HG03442 (cell line): ENCODE results near the gene ZXDA.
A peak's percentile ranks its signal among the peaks of the same experiment; 100 is the strongest.
"Not testable (repeated sequence)": the region's sequence is repeated elsewhere in the genome, so short reads cannot be mapped to it uniquely, and the experiment has no call there.

Source experiments
- ATAC-seq: cut with Tn5 transposase; IDR thresholded peaks from one replicate; pipeline ENCODE4 v1.9.1; 2021; ENCODE audit warnings: mild to moderate bottlenecking, moderate library complexity; ENCODE audit not compliant: unreplicated experiment

ZXDA gene, protein sequence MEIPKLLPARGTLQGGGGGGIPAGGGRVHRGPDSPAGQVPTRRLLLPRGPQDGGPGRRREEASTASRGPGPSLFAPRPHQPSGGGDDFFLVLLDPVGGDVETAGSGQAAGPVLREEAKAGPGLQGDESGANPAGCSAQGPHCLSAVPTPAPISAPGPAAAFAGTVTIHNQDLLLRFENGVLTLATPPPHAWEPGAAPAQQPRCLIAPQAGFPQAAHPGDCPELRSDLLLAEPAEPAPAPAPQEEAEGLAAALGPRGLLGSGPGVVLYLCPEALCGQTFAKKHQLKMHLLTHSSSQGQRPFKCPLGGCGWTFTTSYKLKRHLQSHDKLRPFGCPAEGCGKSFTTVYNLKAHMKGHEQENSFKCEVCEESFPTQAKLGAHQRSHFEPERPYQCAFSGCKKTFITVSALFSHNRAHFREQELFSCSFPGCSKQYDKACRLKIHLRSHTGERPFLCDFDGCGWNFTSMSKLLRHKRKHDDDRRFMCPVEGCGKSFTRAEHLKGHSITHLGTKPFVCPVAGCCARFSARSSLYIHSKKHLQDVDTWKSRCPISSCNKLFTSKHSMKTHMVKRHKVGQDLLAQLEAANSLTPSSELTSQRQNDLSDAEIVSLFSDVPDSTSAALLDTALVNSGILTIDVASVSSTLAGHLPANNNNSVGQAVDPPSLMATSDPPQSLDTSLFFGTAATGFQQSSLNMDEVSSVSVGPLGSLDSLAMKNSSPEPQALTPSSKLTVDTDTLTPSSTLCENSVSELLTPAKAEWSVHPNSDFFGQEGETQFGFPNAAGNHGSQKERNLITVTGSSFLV

GRCh38 chrX:57910287-57910912 lies at the start of gene ZXDA:
TSS of gene ZXDA (minus strand) at chrX:57910458. CDS start at chrX:57910420, 38 bp downstream.
- ATAC-seq = peak; percentile 61

GRCh38 chrX:57952320-57952678 lies 42.0 kb upstream of the ZXDA start:
- ATAC-seq = no peak

GRCh38 chrX:57951666-57952319 lies 41.5 kb upstream of the ZXDA start:
- ATAC-seq = no peak

DNA sequence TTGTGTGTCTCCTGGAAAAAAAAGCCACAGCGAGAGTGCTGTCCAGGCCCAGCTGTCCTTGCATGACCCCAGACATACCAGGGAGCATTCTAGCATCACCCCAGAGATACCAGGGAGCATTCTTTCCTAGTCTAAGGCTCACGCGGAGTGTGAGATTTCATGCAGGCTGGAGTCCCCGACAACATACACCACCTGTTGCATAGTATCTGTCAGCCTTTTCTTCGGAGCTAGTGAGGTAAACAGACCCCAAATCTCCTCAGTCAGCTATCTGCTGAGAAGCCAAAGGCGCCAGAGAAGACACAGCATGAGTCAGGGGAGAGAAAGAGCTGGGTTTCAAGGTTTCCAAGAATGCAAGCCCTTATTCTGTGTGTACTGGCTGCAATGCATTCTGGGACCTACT lies 23.1 kb upstream of the ZXDA start:
- no peak for ATAC-seq

GRCh38 chrX:57932266-57932665 lies 22.0 kb upstream of the ZXDA start:
- ATAC-seq = no peak

DNA sequence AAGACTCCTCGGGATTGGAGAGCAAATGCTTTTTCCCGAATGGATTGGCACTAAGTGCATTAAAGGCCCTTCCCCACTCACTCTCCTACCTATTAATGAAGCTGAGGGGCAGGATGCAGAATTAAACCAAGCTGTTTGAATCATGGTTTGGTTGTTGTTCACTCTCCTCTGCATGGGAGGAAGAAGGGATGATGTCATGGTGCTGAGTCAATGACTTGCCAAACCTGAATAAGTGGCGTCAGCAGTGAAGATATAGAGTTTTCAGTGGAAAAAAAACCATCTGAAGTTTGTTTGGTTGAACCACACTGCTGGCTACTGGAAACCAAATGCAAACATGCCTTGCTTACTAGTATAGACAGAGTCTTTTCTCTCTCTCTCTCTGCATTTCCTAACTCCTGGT lies 19.8 kb upstream of the ZXDA start:
- no peak for ATAC-seq

DNA sequence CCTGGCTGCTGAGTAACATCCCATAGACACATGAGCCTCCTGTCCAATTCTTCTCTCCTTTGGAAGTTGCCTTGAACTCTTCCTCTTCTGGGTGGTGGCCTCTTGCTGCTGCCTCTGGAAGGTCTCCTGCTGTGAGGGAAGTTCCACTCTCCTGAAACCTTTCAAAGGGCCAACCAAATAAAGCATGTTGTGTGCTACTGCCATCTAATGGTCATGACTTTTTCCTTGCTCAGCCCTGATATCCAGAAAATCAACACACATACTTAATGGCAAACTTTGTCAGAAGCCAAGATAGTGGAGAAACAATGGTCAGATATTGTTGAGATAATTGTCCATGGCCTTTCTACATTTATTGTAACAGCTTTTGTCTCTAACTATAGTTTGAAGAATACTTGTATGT lies 19.1 kb upstream of the ZXDA start:
- ATAC-seq = no peak

DNA sequence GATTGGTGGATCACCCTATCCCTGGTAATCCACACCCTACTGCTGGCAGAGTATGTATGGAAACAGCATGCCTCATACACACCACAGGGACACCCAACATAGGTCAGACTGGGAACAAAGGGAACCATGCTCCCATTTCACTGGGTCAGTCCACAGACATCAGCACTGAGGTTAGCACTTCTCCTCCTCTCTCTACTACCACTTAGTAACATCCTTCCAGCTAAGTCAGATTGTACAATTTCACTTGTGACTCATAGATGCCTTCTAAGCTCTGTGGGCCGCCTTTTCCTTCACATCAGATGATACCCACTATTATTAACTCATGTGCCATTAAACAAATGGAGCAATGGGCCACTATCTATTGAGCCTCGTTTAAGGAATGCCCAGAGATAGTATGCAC lies 15.5 kb upstream of the ZXDA start:
- ATAC-seq = no peak

GRCh38 chrX:57918750-57919436 lies 8.6 kb upstream of the ZXDA start:
- no peak for ATAC-seq

- ATAC-seq = no peak
These were observed 5.4 kb upstream of the ZXDA start for GRCh38 chrX:57915680-57916079.

DNA sequence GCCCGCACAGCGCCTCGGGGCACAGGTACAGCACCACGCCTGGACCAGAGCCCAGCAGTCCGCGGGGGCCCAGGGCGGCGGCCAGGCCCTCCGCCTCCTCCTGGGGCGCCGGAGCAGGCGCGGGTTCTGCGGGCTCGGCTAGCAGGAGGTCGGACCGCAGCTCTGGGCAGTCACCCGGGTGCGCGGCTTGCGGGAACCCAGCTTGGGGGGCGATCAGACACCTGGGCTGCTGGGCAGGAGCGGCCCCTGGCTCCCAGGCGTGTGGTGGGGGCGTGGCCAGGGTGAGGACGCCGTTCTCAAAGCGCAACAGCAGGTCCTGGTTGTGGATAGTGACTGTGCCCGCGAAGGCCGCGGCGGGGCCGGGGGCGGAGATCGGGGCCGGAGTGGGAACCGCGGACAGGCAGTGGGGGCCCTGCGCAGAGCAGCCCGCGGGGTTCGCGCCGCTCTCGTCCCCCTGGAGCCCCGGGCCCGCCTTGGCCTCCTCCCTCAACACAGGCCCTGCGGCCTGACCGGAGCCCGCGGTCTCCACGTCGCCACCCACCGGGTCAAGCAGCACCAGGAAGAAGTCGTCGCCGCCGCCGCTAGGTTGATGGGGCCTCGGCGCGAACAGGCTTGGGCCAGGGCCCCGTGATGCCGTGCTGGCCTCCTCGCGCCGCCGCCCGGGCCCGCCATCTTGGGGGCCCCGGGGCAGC lies 517 bp downstream of the ZXDA start:
- ATAC-seq = peak; percentile 85

- not testable (repeated sequence) for ATAC-seq
These were observed 1.2 kb downstream of the ZXDA start for GRCh38 chrX:57908972-57909594.

- no peak for ATAC-seq
These were observed 3.5 kb downstream of the ZXDA start for GRCh38 chrX:57906790-57907189.

- no peak for ATAC-seq
These were observed 5.1 kb downstream of the ZXDA start for GRCh38 chrX:57905141-57905540.

DNA sequence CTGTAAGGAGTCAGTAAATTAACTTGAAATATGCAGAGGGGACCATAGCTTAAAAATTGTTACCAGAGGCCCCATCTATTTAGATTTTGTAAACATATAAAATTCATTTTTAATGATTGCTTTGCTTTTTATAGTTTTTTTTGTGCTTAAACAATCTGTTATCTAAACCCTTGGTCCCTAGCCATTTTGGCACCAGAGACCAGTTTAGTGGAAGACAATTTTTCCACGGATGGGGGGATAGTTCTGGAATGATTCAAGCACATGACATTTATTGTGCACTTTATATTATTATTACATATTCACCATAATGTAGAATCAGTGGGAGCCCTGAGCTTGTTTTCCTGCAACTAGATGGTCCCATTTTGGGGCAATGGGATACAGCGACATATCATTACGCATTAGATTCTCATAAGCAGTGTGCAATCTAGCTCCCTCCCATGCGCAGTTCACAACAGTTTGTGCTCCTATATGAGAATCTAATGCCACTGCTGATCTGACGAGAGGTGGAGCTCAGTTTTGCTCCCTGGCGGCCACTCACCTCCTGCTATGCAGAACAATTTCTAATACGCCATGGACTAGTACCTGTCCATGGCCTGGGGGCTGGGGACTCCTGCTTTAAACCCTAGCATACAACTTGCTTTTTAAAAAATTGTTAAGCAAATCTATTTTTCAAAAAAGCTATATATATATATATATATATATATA lies 5.9 kb downstream of the ZXDA start:
- no peak for ATAC-seq

DNA sequence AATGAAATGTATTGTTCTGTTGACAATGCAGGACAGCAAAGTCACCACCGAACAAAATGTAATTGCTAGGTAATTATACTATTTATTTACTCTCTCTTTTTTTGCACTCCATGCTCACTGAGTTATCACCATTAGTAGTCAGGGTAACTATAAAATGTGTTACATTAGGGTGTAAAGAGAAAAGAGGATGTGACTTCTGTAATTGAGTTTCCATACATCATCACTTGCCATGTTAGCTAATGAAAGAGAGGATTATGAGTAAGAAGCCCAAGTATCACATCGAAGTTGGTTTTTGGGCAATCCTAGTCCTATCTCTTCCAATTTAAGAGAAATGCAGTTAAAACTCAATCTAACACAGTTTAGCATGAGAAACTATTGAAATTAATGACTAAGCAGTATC lies 7.6 kb downstream of the ZXDA start:
- no peak for ATAC-seq

GRCh38 chrX:57901466-57901865 lies 8.8 kb downstream of the ZXDA start:
- no peak for ATAC-seq

- ATAC-seq = no peak
These were observed 9.3 kb downstream of the ZXDA start for GRCh38 chrX:57900975-57901374.

GRCh38 chrX:57899906-57900305 lies 10.4 kb downstream of the ZXDA start:
- no peak for ATAC-seq
